GM21786 (cell line): Measurements from ENCODE around the gene WDR76.
"Not testable (repeated sequence)": the region's sequence is repeated elsewhere in the genome, so short reads cannot be mapped to it uniquely, and the experiment has no call there.

Experiments
- ATAC-seq: cut with Tn5 transposase; IDR thresholded peaks from one replicate; pipeline ENCODE4 v1.9.1; 2021; ENCODE audit not compliant: unreplicated experiment

The WDR76 gene

DNA sequence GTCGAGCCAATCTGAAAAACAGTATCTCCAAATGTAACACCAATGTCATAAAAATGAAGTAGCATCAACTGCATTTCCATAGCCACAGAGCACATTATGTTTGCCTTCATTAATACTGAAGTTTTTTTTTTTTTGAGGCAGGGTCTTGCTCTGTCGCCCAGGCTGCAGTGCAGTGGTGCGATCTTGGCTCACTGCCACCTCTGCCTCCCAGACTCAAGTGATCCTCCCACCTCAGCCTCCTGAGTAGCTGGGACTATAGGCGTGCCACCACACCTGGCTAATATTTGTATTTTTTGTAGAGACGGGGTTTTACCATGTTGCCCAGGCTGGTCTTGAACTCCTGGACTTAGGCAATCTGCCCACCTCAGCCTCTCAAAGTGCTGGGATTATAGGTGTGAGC is 11.7 kb upstream of the WDR76 start:
- not testable (repeated sequence) for ATAC-seq

DNA sequence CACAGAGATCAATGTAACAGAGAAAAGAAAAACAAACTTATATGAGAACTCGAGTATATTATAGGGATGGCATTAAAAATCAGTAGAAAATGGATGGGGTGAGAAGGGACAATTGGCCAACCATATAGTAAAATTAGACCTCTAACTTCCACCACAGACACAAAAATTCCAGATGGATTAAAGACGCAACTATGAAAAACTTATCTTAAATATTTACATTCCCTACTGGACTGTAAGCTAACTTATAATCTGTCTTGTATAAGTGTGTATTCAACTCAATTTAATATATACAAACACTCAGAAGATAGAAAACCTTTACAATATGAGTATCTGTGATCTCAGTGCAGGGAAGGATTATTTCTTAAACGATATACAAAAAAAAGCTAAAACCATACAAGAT is 5.3 kb upstream of the WDR76 start:
- no peak for ATAC-seq

DNA sequence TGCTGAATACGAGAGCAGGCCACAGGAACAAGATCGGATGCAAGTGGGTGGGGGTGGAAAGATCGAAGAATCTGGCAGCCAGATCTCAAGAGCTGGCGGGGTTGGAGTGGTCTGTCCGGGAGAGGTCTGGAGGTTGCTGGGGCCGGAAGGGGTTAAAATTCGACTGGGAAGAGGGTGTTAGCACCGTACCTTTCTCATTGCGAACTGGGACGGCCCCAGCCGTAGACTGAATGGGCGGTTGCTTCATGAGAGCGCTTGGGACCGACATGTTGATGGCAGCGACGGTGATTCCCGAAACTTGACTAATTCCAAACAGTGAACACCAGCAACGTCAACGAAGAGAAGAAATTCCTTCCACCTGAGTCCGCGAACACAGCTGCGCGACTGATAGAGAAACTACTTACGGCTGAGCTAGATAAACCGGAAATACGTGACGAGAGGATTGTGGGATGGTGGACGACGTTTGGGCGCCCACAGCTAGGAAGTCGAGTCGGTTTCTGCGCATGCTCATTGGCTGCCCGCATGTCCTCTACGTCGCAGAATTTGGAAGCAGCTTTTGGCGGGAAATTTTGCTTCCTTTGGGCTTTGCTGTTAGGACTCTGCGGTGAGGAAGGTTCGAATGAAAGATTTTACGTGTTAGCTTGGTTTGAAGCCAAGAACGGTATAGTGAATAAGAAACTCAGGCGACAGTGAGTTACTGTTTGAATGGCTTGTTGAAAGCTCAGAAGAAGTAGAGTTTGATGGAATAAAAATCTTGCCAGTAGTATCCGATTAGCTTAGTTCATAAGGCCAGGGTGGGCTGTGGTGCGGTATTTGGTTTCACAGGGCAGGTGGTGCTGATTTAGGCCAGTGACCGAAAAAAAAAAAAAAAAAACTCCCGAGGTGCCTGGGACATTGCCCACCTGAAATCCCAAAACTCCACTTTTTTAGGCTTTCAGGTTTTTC is 2.2 kb upstream of the WDR76 start, which contains the start of gene MFAP1:
TSS of gene MFAP1 (minus strand) at position 389 of the 945 bp plus-strand sequence. CDS start at position 268, 121 bp downstream.
- ATAC-seq = no peak

DNA sequence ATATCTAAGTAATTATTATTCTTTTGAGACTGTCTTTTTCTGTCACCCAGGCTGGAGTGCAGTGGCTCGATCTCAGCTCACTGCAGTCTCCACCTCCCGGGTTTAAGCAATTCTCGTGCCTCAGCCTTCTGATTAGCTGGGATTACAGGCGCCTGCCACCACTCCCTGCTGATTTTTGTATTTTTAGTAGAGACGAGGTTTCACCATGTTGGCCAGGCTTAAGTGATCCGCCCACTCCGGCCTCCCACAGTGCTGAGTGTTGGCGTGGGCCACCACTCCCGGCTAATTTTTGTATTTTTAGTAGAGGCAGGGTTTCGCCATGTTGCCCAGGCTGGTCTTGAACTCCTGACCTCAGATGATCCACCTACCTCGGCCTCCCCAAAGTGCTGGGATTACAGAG is 1.5 kb upstream of the WDR76 start:
- not testable (repeated sequence) for ATAC-seq

DNA sequence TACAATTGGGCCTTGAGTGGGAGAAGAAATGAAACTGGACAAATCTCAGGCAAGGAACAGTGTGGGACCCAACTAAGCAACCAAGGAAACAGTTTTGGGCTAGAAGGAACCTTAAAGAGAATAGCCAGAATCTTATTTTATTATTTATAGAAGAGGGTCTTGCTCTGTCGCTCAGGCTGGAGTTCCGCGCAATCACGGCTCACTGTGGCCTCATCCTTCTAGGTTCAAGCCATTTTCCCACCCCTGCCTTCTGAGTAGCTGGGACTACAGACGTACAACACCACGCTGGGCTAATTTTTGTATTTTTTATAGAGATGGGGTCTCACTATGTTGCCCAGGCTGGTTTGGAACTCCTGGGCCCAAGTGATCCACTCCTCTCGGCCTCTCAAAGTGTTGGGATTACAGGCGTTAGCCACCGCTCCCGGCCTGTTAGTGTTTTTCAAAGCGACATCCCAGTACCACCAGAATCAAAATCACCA is 734 bp upstream of the WDR76 start:
- ATAC-seq = no peak

DNA sequence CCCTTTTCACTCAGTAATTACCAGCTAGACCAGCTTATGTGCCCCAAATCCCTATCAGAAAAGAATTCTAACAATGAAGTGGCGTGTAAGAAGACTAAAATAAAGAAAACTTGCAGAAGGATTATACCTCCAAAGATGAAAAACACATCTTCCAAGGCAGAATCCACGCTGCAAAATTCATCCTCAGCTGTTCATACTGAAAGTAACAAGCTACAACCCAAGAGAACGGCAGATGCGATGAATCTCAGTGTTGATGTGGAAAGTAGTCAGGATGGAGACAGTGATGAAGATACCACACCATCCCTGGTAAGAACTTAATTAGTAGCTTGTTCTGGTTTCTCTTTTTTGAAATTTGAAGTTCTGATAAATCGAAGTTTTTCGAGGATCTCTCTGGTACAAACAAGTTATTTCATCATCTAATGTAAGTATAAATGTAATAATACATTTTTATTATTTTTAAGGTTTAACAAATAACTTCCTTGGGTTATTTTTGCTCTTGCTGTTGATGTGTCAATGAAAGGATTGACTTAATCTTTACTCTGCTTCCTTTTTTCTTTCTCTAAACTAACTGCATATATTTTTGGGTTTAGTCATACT is 1.4 kb downstream of the WDR76 start:
- no peak for ATAC-seq

DNA sequence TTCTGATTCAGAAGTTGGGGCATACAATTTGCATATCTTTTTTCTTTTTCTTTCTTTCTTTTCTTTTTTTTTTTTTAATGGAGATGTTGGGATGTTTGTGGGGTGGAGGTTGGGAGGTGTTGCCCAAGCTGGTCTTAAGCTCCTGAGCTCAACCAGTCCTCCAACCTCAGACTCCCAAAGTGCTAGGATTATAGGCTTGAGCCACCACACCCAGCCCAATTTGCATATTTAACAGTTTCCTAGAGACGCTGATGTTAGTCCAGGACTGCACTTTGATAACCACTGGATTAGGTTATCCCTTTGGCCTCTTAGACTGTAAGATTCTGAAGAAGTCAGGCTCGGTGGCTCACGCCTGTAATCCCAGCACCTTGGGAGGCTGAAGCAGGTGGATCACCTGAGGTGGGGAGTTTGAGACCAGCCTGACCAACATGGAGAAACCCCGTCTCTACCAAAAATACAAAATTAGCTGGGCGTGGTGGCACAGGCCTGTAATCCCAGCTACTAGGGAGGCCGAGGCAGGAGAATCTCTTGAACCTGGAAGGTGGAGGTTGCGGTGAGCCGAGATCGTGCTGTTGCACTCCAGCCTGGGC is 3.2 kb downstream of the WDR76 start:
- not testable (repeated sequence) for ATAC-seq

DNA sequence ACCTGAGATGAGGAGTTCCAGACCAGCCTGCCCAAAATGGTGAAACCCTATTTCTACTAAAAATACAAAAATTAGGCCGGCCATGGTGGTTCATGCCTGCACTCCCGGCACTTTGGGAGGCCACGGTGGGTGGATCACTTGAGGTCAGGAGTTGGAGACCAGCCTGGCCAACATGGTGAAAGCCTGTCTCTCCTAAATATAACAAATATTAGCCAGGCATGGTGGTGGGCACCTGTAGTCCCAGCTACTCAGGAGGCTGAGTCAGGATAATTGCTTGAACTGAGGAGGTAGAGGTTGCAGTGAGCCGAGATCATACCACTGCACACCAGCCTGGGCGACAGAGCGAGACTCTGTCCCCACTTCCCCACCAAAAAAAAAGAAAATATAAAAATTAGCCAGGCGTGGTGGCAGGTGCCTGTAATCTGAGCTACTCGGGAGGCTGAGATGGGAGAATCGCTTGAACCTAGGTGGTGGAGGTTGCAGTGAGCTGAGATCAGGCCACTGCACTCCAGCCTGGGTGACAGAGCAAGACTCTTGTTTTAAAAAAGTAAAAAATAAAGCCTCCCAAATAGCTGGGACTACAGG is 4.0 kb downstream of the WDR76 start:
- not testable (repeated sequence) for ATAC-seq

DNA sequence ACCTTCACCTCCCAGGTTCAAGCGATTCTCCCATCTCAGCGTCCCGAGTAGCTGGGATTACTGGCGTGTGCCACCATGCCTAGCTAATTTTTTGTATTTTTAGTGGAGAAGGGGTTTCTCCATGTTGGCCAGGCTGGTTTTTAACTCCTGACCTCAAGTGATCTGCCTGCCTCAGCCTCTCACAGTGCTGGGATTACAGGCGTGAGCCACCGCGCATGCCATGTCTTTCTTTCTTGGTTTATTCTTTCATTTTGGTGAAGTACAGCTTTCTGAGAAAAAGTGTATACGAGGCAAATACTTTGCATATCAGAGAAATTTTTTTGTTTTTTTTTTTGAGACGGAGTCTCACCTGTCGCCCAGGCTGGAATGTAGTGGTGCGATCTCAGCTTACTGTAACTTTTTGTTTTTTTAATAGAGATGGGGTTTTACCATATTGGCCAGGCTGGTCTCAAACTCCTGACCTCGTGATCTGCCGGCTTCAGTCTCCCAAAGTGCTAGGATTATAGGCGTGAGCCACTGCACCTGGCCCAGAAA is 4.8 kb downstream of the WDR76 start:
- not testable (repeated sequence) for ATAC-seq

DNA sequence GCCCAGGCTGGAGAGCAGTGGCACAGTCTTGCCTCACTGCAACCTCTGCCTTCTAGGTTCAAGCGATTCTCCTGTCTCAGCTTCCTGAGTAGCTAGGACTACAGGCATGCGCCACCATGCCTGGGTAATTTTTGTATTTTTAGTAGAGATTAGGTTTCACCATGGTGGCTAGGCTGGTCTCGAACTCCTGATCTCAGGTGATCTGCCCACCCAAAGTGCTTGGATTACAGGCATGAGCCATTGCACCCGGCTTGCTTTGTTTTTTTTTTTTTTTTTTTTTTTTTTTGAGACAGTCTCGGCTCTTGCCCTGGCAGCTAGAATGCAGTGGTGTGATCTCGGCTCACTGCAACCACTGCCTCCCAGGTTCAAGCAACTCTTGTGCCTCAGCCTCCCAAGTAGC is 5.7 kb downstream of the WDR76 start:
- ATAC-seq = not testable (repeated sequence)

DNA sequence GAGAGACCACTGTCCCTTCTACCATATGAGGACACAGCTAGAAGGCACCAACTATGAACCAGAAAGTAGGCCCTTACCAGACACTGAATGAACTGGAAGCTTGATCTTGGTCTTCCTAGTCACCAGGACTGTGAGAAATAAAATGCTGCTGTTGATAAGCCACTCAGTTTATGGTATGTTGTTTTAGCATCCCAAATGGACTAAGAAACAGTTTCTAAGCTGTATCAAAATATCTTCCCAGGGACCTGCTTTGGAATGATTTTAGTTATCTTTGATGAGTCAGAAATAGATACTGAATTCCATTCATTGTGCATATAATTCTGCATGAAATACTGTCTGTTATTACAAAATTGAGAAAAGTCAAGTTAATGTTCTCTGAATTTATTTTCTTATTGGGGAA is 18.6 kb downstream of the WDR76 start:
- ATAC-seq = no peak

DNA sequence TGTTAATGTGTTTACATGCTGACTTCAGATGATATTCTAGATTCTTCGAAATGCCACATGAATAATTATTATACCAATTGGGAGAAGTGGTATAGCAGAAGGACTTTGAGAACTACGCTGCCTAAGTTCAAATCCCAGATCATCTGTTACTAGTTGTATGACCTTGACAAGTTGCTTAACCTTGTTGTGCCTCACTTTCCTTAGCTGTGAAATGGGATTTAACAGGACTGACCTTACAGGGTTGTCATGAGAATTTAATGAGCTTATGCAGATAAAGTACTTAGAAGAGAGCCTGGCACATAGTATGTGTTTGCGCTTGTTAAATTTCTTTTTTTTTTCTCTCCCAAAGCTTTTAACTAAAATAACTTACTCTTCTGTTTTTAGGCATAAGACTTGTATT is 24.4 kb downstream of the WDR76 start:
- no peak for ATAC-seq

DNA sequence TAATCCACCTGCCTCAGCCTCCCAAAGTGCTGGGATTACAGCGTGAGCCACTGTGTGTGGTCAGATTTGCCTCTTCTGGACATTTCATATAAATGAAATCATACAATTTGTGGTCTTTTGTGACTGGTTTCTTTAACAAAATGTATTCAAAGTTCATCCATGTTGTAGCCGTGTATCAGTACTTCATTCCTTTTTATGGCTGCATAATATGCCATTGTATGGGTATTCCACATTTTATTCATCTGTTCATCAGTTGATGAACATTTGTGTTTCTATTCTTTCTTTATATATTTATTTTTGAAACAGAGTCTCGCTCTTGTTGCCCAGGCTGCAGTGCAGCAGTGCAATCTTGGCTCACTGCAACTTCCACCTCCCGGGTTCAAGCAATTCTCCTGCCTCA is 25.8 kb downstream of the WDR76 start:
- ATAC-seq = no peak

DNA sequence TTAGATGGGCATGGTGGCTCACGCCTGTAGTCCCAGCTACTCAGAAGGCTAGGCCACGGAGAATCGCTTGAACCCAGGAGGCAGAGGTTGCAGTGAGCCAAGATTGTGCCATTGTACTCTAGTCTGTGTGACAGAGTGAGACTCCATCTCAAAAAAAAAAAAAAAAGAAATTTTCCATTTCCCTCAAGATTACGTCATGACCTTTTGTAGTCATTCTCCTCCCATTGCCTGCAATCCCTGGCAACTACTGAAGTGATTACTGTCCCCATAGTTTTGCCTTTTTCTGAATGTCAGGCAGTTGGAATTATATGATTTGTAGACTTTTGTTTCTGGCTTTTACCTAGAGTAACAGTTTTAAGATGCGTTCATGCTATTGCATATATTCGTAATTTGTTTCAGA is 28.0 kb downstream of the WDR76 start:
- ATAC-seq = no peak

DNA sequence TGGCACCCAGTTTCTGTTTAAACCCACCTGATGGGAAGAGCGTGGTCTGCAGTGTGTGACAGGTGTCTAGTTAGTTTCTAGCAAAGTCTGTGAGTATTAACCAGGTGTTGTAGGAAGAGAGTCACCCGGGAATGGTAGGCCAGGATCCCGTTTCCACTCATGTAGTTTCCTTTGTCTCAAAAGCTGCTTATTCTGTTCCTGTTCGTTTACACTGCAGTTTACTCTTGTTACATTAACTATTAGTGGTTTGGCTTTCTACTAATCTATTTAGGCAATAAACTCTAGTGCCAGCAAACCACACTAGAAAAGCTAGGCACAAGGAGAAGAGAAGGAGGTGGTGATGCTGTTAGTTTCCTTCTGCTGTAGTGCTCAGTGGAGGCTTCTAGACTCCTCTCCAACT is 32.7 kb downstream of the WDR76 start:
- no peak for ATAC-seq

DNA sequence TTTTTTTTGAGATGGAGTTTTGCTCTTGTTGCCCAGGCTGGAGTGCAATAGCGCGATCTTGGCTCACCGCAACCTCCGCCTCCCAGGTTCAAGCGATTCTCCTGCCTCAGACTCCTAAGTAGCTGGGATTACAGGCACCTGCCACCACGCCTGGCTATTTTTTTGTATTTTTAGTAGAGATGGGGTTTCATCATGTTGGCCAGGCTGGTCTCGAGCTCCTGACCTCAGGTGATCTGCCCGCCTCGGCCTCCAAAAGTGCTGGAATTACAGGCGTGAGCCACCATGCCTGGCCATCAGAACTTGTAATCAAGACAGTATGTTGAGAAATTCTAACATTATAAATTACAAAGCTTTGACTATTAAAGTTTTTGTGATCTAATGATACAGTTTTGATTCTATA is 39.8 kb downstream of the WDR76 start:
- ATAC-seq = not testable (repeated sequence)

DNA sequence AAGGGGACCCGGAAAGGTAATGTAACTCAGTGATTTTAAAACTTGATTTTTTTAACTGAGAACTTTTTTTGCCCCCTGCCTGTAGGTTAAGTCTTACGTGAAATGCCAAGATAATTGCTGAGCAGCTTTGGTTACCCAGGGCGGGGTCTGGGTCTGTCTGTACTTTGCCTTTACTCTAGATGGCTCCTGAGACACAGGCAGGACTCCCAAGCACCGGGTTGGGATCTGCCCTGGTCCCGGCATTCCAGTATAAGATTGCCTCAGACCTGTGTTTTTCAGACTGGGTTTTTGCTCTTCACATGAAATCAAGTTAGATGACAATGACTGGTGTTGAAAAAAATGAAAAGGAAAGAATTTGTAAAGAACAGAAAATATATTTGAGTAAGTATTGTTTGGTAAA is 40.3 kb downstream of the WDR76 start:
- no peak for ATAC-seq

DNA sequence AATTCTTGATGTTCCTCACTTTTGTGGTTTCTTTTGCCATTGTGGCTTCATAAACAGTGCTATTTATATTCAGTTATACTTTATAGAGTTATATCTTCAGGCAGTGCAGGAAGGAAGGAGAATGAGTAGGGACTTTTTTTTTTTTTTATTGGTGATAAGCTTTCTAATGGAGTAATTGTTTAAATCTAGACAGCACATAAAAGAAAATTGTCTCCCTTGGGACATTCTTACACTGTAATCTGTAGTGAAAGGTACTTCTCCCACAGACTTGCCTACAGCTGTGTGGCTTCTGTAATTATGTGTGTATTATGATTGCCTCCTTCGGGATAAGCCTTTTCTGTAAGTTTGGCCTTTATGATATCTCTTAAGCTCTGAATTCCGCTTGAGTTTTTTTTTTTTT is 41.6 kb downstream of the WDR76 start:
- ATAC-seq = no peak

DNA sequence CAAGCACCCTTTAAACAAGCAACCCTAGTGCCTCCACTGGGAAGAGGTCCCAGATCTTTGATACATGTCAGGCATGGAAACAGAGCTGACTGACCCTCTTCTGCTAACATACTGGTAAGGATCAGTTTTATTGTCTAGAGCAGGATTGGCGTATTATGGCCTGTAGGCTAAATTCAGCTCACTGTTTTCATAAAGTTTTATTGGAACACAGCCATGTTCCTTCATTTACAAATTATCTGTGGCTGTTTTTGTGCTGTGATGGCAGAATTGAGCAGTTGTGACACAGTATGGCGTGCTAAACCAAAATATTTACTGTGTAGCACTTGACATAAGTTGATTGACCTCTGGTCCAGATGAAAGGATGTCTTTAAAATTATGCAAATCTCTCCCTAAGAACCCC is 45.0 kb downstream of the WDR76 start:
- ATAC-seq = no peak

DNA sequence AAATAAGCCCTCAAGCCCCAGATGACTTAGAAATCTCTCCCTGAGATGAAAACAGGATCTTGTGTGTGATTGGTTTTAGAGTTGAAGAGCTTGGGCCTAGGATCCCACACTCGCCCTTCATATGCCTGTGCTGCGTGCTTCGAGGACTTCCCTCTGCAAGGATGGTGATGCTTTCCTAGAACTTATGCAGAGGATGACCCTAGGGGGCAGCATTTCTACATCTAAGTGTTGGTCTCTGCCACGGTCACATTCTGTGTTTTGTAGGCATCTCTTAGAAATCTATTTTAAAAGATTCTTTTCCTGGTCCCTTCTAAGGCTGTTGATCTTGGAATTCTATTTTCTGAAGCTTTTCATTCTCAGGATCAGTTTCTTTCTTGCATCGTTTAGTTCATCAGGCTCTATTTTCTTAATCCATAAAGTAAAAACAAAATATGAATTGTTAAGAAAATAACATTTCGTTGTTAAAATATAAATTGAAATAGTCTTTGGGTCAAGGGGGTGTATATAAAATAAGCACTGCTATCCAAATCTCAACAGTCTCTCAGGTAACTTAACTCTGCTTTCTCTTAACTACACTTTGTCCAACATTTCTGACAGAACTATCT is 45.7 kb downstream of the WDR76 start:
- no peak for ATAC-seq

DNA sequence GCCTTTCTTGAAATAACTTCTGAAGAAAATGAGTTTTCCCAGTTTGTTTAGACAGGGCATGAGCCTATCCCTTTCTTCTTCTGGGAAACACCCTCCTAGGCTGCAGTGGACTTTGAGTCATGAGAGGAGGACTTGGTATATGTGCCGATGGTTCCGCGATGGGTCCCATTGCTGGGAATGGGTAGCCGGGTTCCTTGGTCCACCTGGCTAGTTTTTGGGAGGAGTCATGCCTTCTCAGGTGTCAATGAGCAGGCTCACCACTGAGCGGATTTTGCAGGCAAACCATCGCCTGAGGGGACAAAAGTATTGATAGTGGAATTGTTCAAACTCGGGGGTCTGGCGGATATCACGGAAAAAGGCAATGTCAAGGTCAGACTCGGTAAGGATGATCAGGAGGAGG is 46.8 kb downstream of the WDR76 start:
- no peak for ATAC-seq
